Breast epithelium (tissue), 4 donors: ENCODE results near the gene SUGP1. TPM values are rescaled to one million over a fixed set of nuclear protein-coding genes. Genes with fewer than 3 reads are reported as not detected.

Experiments
- DNase-seq, 2 donors: peaks; one replicate each; pipeline ENCODE4 v3.0.0-alpha.2; 2019; ENCODE audit warnings: low spot score in 2 of 2
- H3K27ac ChIP-seq, 2 donors: fragments of 200-600 bp; sonication (generic) in 1 of 2; one replicate each; pipeline ENCODE4 v1.5.1; 2016 to 2019; ENCODE audit warnings: mild to moderate bottlenecking in 1 of 2
- H3K27me3 ChIP-seq, 2 donors: fragments of 200-600 bp; sonication (generic) in 1 of 2; one replicate each; pipeline versions ENCODE4 v1.5.1 to v1.6.0; 2017 to 2019; ENCODE audit warnings: control low read depth in 1 of 2, mild to moderate bottlenecking in 1 of 2
- H3K36me3 ChIP-seq: fragments of 200-600 bp; one replicate; pipeline ENCODE4 v1.5.1; 2019
- H3K4me1 ChIP-seq, 2 donors: fragments of 200-600 bp; sonication (generic); one replicate each; pipeline ENCODE4 v1.5.1; 2016 to 2019; ENCODE audit warnings: control low read depth in 1 of 2
- H3K4me3 ChIP-seq, 3 donors: fragments of 200-600 bp; sonication (generic); 1 replicate in 2 of 3; 2 replicates in 1 of 3; pipeline ENCODE4 v1.5.1; 2016 to 2019; ENCODE audit warnings: mild to moderate bottlenecking in 3 of 3, moderate library complexity in 2 of 3
- H3K9me3 ChIP-seq, 2 donors: fragments of 200-600 bp; sonication (generic) in 1 of 2; one replicate each; pipeline ENCODE4 v1.5.1; 2016 to 2019; ENCODE audit warnings: control low read depth in 1 of 2
- POLR2A ChIP-seq: fragments of 450-650 bp; IDR thresholded peaks from one replicate; pipeline ENCODE4 v1.6.1; 2016; ENCODE audit warnings: antibody characterized with exemption, mild to moderate bottlenecking, moderate library complexity
- POLR2AphosphoS5 ChIP-seq, 3 donors: sonication (generic); formaldehyde crosslinking; IDR thresholded peaks; one replicate each; pipeline ENCODE4 v1.6.1; 2017; ENCODE audit warnings: antibody characterized with exemption in 3 of 3
- intact Hi-C: fragments of 100-400 bp; cut with DNase I; formaldehyde crosslinking; loops from one replicate; pipeline ENCODE4 v1.15.1; 2023; ENCODE audit warnings: low total_unique reads
- total RNA-seq, 3 donors: library from RNA; depleted of rRNA; stranded (reverse); fragments of >200 nt; gene quantifications; one replicate each; pipeline ENCODE4 v1.1.0, GENCODE V29; 2016
- TF ChIP-seq, protein P1 (sequence below), 3 donors: fragments of 450-650 bp; IDR thresholded peaks; one replicate each; pipeline ENCODE4 v1.5.1; 2016 to 2017; ENCODE audit warnings: antibody characterized with exemption in 3 of 3, mild to moderate bottlenecking in 3 of 3, moderate library complexity in 3 of 3

SUGP1 gene
- total RNA-seq, 3 donors from 2014 or later: 23.8 to 31.6 (median 29.8) TPM

DNA sequence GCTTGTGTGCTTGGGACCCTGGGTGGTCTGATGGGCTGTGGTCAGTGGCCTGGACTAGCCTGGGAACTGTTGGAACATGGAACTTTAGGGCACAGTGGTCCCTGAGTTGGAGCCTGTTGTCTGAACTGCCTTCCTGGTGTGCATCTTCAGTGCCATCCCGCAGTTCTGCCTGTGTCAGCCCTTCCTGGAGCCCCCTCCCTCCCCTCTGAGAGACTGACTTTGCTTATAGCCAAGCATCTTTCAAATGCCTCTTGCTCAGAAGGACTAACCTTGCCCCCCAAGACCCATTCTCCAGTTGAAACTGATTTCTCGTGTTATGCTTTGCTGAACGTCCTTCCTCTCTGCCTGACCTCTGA lies 14.7 kb upstream of the SUGP1 start:
- no peak for TF ChIP-seq POLR2AphosphoS5 (IDR thresholded peaks at IDR 0.05)
- no peak for TF ChIP-seq POLR2A
- TF ChIP-seq, protein P1, sequence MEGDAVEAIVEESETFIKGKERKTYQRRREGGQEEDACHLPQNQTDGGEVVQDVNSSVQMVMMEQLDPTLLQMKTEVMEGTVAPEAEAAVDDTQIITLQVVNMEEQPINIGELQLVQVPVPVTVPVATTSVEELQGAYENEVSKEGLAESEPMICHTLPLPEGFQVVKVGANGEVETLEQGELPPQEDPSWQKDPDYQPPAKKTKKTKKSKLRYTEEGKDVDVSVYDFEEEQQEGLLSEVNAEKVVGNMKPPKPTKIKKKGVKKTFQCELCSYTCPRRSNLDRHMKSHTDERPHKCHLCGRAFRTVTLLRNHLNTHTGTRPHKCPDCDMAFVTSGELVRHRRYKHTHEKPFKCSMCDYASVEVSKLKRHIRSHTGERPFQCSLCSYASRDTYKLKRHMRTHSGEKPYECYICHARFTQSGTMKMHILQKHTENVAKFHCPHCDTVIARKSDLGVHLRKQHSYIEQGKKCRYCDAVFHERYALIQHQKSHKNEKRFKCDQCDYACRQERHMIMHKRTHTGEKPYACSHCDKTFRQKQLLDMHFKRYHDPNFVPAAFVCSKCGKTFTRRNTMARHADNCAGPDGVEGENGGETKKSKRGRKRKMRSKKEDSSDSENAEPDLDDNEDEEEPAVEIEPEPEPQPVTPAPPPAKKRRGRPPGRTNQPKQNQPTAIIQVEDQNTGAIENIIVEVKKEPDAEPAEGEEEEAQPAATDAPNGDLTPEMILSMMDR (IDR thresholded peaks at IDR 0.05): no peak
- Histone ChIP-seq H3K4me1 (peaks cover 0 to 5% of the 10 kb centered on the region in 2 donors), H3K4me3 (no peak overlapping the region), H3K9me3 (no peaks in the 10 kb centered on the region), H3K36me3 (no peaks in the 10 kb centered on the region), H3K27ac (peak overlapping the region; percentile 51 to 57), H3K27me3 (no peaks in the 10 kb centered on the region)
- intact Hi-C loops: no loop called here
- no peak for DNase-seq

DNA sequence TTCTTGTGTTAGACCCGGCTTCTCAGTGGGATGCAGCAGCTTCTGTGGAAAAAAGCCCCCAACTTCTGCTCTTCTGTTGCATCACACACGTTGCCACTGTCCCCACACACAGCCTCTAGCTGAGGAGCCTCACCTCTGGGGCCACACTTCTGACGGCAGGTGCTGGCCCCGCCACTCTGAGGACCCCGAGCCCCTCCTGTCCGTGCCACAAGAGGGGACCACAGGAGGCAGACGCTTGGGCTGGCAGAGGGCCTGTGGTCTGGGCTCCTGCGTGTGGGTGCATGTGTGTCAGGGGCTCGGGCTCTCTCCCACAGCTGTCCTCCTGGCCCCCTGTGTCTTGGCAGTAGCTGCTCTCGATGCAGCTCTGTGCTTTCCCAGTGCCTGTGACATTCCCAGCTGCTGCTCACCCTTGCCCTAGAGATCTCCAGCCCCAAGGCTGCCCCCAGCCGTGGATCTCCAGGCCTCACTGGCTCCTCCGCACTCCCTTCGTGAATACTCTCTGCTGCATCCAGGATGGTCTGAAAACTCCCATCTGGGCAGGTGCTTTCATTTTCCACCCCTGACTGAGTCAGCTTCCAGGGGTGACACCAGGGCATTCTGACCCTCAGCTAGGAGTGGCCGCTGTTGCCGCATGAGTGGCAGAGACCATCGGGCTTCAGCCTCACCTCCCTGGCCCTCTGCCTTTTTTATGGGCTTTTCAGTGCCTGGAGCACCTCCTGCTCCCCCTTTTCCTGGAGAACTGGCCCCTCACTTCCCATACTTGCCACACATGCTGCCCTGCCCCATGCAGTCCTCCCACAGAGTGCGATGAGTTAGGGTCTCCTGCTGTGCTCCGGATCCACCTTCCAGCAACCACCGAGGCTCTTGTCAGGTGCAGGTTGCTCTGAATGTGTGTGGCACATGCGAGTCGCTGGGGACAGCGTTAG lies 14.0 kb upstream of the SUGP1 start:
- H3K9me3 ChIP-seq: no peaks in the 10 kb centered on the region
- no peaks in the 10 kb centered on the region for H3K27me3 ChIP-seq
- peak overlapping the region in 1 of 2 donors; percentile 57 for H3K27ac ChIP-seq
- intact Hi-C loops: no loop called here
- no peak for TF ChIP-seq POLR2A
- no peak for TF ChIP-seq POLR2AphosphoS5 (IDR thresholded peaks at IDR 0.05)
- TF ChIP-seq, protein P1 (IDR thresholded peaks at IDR 0.05): no peak
- DNase-seq: no peak
- H3K36me3 ChIP-seq: no peaks in the 10 kb centered on the region
- H3K4me1 ChIP-seq: peaks cover 0 to 5% of the 10 kb centered on the region in 2 donors
- H3K4me3 ChIP-seq: no peak overlapping the region

DNA sequence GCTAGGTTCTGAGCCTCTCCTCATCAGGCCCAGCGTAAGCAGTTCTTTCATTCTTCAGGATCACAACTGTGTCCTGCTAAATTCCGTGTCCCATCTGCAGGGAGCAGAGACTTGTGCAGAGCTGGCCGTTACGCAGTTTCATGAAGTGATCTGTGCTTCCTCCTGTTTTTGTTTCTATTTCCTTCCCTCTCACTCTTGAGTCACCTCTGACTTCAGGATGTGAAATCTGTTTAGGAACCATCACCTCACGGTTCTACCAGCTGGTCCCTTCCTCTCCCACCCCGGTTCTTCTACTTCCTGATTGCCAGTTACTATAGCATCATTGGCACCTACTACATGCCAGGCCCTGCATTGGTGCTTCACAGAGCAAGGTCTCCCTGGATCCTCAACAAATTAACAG lies 8.8 kb upstream of the SUGP1 start:
- Histone ChIP-seq H3K27me3 (no peaks in the 10 kb centered on the region), H3K27ac (no peak overlapping the region), H3K36me3 (no peaks in the 10 kb centered on the region)

DNA sequence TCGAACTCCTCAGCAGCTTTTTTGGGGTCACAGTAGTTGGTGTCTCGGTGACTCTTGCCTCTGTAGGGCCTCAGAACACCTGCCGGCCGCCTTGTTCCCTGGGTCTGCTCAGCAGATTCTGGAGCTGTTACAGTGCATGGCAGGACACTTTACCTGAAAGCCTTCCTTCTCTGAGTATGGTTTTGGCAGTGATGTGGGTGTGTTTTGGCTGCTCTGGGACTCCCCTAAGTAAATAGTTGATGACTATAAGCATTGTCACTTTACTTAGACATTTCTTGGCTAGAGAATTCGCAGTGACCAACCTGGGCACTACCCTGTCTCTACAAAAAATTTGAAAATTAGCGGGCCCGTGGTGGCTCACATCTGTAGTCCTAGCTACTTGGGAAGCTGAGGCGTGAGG lies 7.4 kb upstream of the SUGP1 start:
- no peak for DNase-seq
- Histone ChIP-seq H3K27me3 (no peaks in the 10 kb centered on the region), H3K9me3 (no peaks in the 10 kb centered on the region), H3K36me3 (no peaks in the 10 kb centered on the region), H3K4me3 (no peak overlapping the region), H3K27ac (no peak overlapping the region), H3K4me1 (no peaks in the 10 kb centered on the region)
- TF ChIP-seq, protein P1 (IDR thresholded peaks at IDR 0.05): no peak
- TF ChIP-seq POLR2A (no peak), POLR2AphosphoS5 (IDR thresholded peaks at IDR 0.05) (no peak)
- intact Hi-C loops: no loop called here

More for the DNA sequence above, 8.8 kb upstream of the SUGP1 start:
- no peaks in the 10 kb centered on the region for H3K9me3 ChIP-seq
- no peaks in the 10 kb centered on the region for H3K4me1 ChIP-seq
- TF ChIP-seq POLR2AphosphoS5 (IDR thresholded peaks at IDR 0.05) (no peak), POLR2A (no peak)
- TF ChIP-seq, protein P1 (IDR thresholded peaks at IDR 0.05): no peak
- no peak for DNase-seq
- intact Hi-C loops: no loop called here
- H3K4me3 ChIP-seq: no peak overlapping the region

DNA sequence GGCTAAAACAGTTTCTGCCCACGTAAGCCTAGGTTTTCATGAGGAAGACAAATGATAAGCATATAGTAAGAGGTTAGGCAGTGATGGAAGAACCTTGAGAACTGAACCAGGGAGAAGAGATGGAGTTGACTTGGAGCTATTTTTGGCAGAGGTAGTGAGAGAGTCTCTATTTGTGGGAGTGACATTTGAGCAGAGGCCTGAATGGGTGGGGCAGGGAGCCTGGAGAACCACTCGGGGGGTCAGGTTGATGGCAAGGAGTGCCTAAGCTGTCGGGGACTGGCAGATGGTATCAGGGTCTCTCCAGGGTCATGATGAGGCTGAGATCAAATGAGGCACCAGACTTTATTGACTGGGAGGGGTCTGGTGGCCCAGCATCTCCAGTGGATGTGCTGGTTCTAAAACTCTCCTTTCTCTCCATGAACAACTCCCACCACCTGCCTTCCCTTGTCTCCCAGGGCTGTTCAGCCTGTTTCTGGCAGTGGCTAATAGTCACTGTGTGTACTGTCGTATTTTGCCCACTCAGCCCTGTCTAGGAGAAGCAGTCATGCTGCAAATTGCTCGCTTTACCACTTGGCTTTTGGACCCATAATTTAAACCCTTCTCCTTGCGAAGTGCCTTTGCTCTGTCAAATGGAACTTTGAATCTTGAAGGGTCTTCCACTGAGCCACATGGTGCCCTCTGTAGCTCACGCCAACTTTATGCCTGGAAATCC lies 3.9 kb upstream of the SUGP1 start:
- no peak overlapping the region for H3K4me3 ChIP-seq
- no peak for TF ChIP-seq POLR2A
- no peak for TF ChIP-seq POLR2AphosphoS5 (IDR thresholded peaks at IDR 0.05)
- TF ChIP-seq, protein P1 (IDR thresholded peaks at IDR 0.05): no peak
- no peaks in the 10 kb centered on the region for H3K36me3 ChIP-seq
- no peak for DNase-seq
- intact Hi-C loops: no loop called here
- no peak overlapping the region for H3K27ac ChIP-seq
- no peaks in the 10 kb centered on the region for H3K27me3 ChIP-seq
- H3K4me1 ChIP-seq: peaks cover 3 to 6% of the 10 kb centered on the region in 2 donors
- H3K9me3 ChIP-seq: no peaks in the 10 kb centered on the region
